NT2/D1 (cell line): ENCODE results near the gene CDC42EP5.

ENCODE experiments used
- YY1 ChIP-seq: IDR thresholded peaks from 2 replicates; pipeline ENCODE4 v1.6.1; 2011; ENCODE audit not compliant: insufficient read length, insufficient read depth
- ZNF274 ChIP-seq: IDR thresholded peaks from 2 replicates; pipeline ENCODE4 v1.6.1; 2011; ENCODE audit warnings: mild to moderate bottlenecking, low read depth, low read length

- TF ChIP-seq ZNF274 (no peak), YY1 (no peak)
Observed at GRCh38 chr19:54415901-54416673, 57.0 kb downstream of the CDC42EP5 start.
